Measurements from ENCODE around the gene ZG16B.

ZG16B gene

DNA sequence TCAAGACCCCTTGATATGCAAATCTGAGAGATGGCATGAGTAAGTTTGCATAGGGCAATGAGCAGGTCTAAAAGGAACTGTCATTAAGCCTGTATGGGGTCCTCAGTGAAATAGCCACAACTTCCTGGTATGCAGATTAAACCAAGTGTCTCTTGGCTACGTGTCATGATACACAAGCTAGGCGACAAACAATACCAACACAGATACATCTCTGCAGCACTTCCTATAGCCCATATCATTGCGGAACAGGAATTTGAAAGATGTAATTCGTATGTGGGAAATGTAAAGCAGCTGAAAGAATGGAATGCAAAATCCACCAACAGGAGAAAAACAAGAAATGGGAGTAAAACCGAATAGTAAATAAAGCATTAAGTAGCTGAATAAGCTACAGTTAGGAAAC is 15.0 kb downstream of the ZG16B start:
- no peak for ATAC-seq
- TF ChIP-seq CREB5 (CRISPR knock-in tag; IDR thresholded peaks at IDR 0.05; ENCODE audit: low read depth) (no peak), ZNF8 (CRISPR knock-in tag; IDR thresholded peaks at IDR 0.05) (no peak), CSDC2 (CRISPR knock-in tag; IDR thresholded peaks at IDR 0.05) (no peak), ARNTL (CRISPR knock-in tag; IDR thresholded peaks at IDR 0.05; ENCODE audit: borderline replicate concordance, low read depth) (no peak), TOX (CRISPR knock-in tag; IDR thresholded peaks at IDR 0.05; ENCODE audit: borderline replicate concordance) (no peak), BACH2 (CRISPR knock-in tag; IDR thresholded peaks at IDR 0.05; ENCODE audit: borderline replicate concordance) (no peak), TCF4 (CRISPR knock-in tag; IDR thresholded peaks at IDR 0.05; ENCODE audit: borderline replicate concordance) (no peak), PATZ1 (CRISPR knock-in tag; IDR thresholded peaks at IDR 0.05; ENCODE audit: borderline replicate concordance) (no peak)
- TF ChIP-seq, protein P1, sequence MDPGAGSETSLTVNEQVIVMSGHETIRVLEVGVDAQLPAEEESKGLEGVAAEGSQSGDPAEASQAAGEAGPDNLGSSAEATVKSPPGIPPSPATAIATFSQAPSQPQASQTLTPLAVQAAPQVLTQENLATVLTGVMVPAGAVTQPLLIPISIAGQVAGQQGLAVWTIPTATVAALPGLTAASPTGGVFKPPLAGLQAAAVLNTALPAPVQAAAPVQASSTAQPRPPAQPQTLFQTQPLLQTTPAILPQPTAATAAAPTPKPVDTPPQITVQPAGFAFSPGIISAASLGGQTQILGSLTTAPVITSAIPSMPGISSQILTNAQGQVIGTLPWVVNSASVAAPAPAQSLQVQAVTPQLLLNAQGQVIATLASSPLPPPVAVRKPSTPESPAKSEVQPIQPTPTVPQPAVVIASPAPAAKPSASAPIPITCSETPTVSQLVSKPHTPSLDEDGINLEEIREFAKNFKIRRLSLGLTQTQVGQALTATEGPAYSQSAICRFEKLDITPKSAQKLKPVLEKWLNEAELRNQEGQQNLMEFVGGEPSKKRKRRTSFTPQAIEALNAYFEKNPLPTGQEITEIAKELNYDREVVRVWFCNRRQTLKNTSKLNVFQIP (CRISPR knock-in tag; IDR thresholded peaks at IDR 0.05; ENCODE audit: borderline replicate concordance, low read depth) = no peak

DNA sequence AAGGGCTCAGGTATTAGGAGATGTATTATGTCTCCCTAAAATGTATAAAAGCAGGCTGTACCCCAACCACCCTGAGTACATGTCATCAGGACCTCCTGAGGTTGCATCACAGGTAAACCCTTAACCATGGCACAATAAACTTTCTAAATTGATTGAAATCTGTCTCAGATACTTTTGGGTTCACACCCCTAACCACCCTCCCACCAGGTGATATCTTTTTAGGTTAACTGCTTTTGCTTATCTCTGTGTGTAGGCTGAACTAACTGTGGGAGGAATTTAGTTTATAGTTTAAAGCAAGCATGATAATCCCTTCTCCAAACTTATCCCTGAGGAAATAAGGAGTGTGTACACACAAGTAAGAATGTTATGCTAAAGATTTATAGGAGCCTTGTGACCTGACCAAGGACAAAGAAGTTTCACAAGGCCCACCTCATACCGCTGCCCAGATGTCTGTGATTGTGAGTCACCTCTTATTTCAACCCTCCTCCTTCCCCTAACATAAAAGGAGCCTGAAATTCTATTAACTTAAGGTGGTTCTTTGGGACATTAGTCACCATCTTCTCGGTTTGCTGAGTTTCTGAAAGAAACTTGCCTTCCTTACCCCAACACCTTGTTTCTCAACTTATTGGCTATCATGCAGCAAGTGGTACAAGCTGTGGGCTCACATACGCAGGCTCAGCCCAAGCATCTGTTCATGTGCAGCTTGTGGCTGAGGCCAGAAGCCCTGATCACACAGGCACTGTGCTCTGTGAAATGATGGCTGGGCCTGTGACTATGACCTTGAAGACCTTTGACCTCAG is 16.6 kb downstream of the ZG16B start:
- no peak for ATAC-seq
- TF ChIP-seq ZFP3 (CRISPR knock-in tag; IDR thresholded peaks at IDR 0.05) (no peak), ZNF565 (CRISPR knock-in tag; conservative IDR thresholded peaks at IDR 0.05; ENCODE audit: low read depth) (no peak)

GRCh38 chr16:2848933-2849725 is 19.0 kb downstream of the ZG16B start:
- no peak for ATAC-seq
- TF ChIP-seq TCF4 (CRISPR knock-in tag; IDR thresholded peaks at IDR 0.05; ENCODE audit: borderline replicate concordance) (no peak), SNAI2 (CRISPR knock-in tag; IDR thresholded peaks at IDR 0.05) (no peak), CSRNP3 (CRISPR knock-in tag; IDR thresholded peaks at IDR 0.05) (no peak), CREB5 (CRISPR knock-in tag; IDR thresholded peaks at IDR 0.05; ENCODE audit: low read depth) (no peak), ESRRG (CRISPR knock-in tag; IDR thresholded peaks at IDR 0.05) (no peak), RARB (CRISPR knock-in tag; IDR thresholded peaks at IDR 0.05) (no peak), ZNF70 (CRISPR knock-in tag; IDR thresholded peaks at IDR 0.05) (no peak)

DNA sequence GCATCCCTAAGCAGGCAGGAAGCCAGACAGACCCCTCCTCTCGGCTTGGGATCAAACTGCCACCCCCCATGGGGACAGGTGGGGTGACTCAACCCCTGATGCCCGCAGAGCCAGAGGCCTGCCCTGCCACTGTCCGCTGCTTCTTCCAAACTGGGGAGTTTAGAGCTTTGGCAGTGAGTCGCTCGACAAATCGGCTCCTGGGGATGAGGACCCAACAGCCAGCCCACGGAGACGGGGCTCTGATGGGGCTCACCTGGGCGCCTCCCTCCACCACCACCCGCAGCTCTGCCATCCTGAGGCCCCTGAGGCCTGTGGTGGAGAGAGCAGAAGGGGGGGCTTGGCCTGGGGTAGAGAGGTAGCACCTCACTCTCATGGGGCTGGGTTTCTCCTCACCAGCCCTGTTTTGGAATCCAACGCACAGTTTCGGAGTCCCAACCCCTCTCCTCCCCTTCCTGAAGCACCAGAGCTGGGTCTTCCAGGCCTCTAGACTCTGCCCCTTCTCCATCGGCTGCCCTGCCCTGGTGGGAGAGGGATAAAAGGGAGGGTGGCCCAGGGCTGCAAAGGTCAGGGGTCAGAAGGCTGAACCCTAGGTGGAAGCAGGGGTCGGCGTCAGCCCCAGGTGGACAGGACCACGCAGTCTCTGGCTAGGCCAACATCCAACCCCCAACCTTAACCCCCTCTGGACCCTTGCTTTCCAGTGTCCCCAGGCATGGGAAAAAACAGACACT is 22.1 kb downstream of the ZG16B start:
- no peak for ATAC-seq
- TF ChIP-seq PPARA (CRISPR knock-in tag; IDR thresholded peaks at IDR 0.05; ENCODE audit: borderline replicate concordance) (no peak), TSHZ2 (CRISPR knock-in tag; IDR thresholded peaks at IDR 0.05) (no peak), ESRRG (CRISPR knock-in tag; IDR thresholded peaks at IDR 0.05) (no peak), GLIS3 (CRISPR knock-in tag; IDR thresholded peaks at IDR 0.05) (no peak), CREB5 (CRISPR knock-in tag; IDR thresholded peaks at IDR 0.05; ENCODE audit: low read depth) (no peak), ZNF565 (CRISPR knock-in tag; conservative IDR thresholded peaks at IDR 0.05; ENCODE audit: low read depth) (no peak), ZNF70 (CRISPR knock-in tag; IDR thresholded peaks at IDR 0.05) (no peak), CSRNP3 (CRISPR knock-in tag; IDR thresholded peaks at IDR 0.05) (no peak)

All from SK-N-SH treated with all-trans-retinoic acid at 6 μM for 48 hours (cell line).